Posterior cingulate gyrus (tissue), 11 donors: ENCODE measurements around the gene HS6ST1.
A peak's percentile ranks its signal among the peaks of the same experiment; 100 is the strongest.

Experiments
- DNase-seq, 10 donors: peaks; one replicate each; pipeline versions ENCODE4 v3.0.0 to v3.0.0-alpha.2; 2020 to 2021; ENCODE audit warnings: mixed read lengths in 3 of 10
- intact Hi-C: fragments of 100-400 bp; cut with DNase I; formaldehyde crosslinking; loops from one replicate; pipeline ENCODE4 v1.15.1; 2023

The HS6ST1 gene

GRCh38 chr2:128232965-128233789, 85.5 kb downstream of the HS6ST1 start:
- intact Hi-C loops: loop anchor here (2.0 to 5.0 kb wide), 2 partner anchors 54 to 89 kb away; no protein-coding TSS in a partner anchor

DNA sequence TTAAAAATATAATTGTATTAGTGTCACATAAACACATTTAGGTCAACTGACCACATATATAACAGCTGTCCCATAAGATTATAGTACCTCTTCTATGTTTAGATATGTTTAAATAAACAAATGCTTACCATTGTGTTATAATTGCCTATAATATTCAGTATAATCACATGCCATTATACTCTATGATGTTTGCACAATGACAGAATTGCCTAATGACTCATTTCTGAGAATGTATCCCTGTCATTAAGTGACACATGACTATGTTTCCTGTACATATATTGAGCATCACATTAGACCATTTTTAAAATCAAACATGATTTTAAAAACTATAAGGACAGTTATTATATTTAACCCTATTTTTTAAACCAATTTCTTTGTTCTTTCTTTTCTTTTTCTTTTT, 89.8 kb downstream of the HS6ST1 start:
- DNase-seq: no peak
- intact Hi-C loops: no loop called here

More at GRCh38 chr2:128232965-128233789, 85.5 kb downstream of the HS6ST1 start:
- DNase-seq: peak; percentile 82 to 98 (median 90)

DNA sequence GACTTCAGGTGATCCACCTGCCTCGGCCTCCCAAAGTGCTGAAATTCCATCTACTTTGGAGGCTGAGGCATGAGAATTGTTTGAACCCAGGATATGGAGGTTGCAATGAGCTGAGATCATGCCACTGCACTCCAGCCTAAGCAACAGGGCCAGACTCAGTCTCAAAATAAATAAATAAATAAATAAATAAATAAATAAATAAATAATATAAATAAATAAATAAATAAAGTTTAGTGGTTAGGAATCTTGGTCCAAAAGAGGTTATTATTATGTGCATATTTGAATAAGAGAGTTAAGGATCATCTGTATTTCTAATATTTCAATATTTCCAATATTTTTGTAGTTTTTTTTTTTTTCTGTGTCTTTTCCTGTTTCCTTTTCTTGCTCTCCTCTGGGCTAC, 90.8 kb downstream of the HS6ST1 start:
- intact Hi-C loops: no loop called here
- no peak for DNase-seq

GRCh38 chr2:128219891-128220290, 98.8 kb downstream of the HS6ST1 start:
- intact Hi-C loops: no loop called here

GRCh38 chr2:128217671-128218070, 101.0 kb downstream of the HS6ST1 start:
- intact Hi-C loops: no loop called here
- DNase-seq: no peak

More at GRCh38 chr2:128219891-128220290, 98.8 kb downstream of the HS6ST1 start:
- no peak for DNase-seq

DNA sequence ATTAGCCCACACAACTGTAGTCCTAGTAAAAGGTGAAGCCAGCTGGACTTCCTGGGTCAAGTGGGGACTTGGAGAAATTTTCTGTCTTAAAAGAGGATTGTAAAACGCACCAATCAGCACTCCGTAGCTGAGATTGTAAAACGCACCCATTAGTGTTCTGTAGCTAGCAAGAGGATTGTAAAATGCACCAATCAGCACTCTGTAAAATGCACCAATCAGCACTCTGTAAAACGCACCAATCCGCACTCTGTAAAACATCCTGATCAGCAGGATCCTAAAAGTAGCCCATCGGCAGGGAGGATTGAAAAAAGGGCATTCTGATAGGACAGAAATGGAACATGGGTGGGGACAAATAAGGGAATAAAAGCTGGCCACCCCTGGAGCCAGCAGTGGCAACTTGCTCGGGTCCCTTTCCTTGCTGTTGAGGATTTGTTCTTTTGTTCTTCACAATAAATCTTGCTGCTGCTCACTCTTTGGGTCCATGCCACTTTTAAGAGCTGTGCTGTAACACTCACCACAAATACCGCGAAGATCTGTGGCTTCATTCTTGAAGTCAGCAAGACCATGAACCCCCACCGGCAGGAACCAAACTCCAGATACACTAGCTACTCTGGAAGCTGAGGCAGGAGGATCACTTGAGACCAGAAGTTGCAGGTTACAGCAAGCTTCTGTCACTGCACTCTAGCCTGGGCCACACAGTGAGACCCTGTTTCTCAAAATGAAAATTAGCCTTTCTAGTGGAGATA, 102.6 kb downstream of the HS6ST1 start:
- peak in 1 of 10 donors; percentile 19 for DNase-seq
- intact Hi-C loops: no loop called here
